RWPE2 (cell line): ENCODE data around the gene HRAS.

Experiments used
- ATAC-seq: fragments of 200-7000 bp; cut with Tn5 transposase; 3 replicates; pipeline ENCODE4 v1.9.1; 2021; ENCODE audit warnings: low read depth
- DNase-seq: peaks from one replicate; pipeline ENCODE4 v3.0.0-alpha.2; 2020; ENCODE audit warnings: low spot score
- H3K27ac ChIP-seq: fragments of 450-650 bp; 2 replicates; pipeline ENCODE4 v1.5.1; 2017; ENCODE audit warnings: mild to moderate bottlenecking; ENCODE audit not compliant: poor library complexity, severe bottlenecking
- H3K27me3 ChIP-seq: fragments of 250-450 bp; sonication (Bioruptor Pico); 2 replicates; pipeline ENCODE4 v1.5.1; 2021; ENCODE audit warnings: mild to moderate bottlenecking, moderate library complexity; ENCODE audit not compliant: insufficient read depth, poor library complexity, severe bottlenecking
- H3K36me3 ChIP-seq: fragments of 250-450 bp; sonication (Bioruptor Pico); 2 replicates; pipeline ENCODE4 v1.5.1; 2020; ENCODE audit warnings: low read depth, mild to moderate bottlenecking, moderate library complexity
- H3K4me1 ChIP-seq: fragments of 250-450 bp; sonication (Bioruptor Pico); 2 replicates; pipeline ENCODE4 v1.5.1; 2021; ENCODE audit warnings: mild to moderate bottlenecking, moderate library complexity; ENCODE audit not compliant: insufficient read depth, poor library complexity, severe bottlenecking
- H3K4me3 ChIP-seq: fragments of 250-450 bp; sonication (Bioruptor Pico); 2 replicates; pipeline ENCODE4 v1.5.1; 2021; ENCODE audit warnings: mild to moderate bottlenecking, moderate library complexity; ENCODE audit not compliant: severe bottlenecking
- H3K9me3 ChIP-seq: fragments of 250-450 bp; sonication (Bioruptor Pico); 2 replicates; pipeline ENCODE4 v1.5.1; 2021; ENCODE audit warnings: mild to moderate bottlenecking, moderate library complexity; ENCODE audit not compliant: severe bottlenecking
- TF ChIP-seq, protein P1 (sequence below): fragments of 450-650 bp; IDR thresholded peaks from one replicate; pipeline ENCODE4 v1.5.1; 2017; ENCODE audit warnings: mild to moderate bottlenecking, moderate library complexity; ENCODE audit not compliant: poor library complexity, severe bottlenecking

Gene HRAS

DNA sequence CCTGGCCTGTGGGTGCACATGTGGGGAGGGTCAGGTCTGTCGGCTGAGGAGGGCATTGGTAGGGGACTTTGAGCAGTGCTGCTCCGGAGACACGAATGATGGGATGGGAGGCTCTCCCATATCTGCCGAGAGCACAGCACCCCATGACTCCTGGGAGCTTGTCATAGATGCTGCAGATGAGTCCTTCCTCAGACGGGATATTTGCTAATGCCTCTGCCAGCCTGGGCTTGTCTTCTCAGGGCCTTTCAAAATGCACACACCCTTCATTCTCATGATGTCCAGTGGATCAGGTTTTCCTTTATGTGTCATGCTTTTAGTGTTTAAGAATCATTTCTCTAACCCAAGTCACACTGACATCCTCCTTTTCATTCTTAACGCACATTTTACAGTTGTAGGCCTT, 20.2 kb downstream of the HRAS start:
- TF ChIP-seq, protein P1, sequence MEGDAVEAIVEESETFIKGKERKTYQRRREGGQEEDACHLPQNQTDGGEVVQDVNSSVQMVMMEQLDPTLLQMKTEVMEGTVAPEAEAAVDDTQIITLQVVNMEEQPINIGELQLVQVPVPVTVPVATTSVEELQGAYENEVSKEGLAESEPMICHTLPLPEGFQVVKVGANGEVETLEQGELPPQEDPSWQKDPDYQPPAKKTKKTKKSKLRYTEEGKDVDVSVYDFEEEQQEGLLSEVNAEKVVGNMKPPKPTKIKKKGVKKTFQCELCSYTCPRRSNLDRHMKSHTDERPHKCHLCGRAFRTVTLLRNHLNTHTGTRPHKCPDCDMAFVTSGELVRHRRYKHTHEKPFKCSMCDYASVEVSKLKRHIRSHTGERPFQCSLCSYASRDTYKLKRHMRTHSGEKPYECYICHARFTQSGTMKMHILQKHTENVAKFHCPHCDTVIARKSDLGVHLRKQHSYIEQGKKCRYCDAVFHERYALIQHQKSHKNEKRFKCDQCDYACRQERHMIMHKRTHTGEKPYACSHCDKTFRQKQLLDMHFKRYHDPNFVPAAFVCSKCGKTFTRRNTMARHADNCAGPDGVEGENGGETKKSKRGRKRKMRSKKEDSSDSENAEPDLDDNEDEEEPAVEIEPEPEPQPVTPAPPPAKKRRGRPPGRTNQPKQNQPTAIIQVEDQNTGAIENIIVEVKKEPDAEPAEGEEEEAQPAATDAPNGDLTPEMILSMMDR, result no peak
- Histone ChIP-seq H3K27ac (peak overlapping the region; percentile 95), H3K4me3 (no peak overlapping the region), H3K4me1 (peaks cover 16% of the 10 kb centered on the region), H3K36me3 (peaks cover 13% of the 10 kb centered on the region), H3K9me3 (no peaks in the 10 kb centered on the region), H3K27me3 (no peaks in the 10 kb centered on the region)
- DNase-seq, result peak; percentile 88
- peak; percentile 90 for ATAC-seq

DNA sequence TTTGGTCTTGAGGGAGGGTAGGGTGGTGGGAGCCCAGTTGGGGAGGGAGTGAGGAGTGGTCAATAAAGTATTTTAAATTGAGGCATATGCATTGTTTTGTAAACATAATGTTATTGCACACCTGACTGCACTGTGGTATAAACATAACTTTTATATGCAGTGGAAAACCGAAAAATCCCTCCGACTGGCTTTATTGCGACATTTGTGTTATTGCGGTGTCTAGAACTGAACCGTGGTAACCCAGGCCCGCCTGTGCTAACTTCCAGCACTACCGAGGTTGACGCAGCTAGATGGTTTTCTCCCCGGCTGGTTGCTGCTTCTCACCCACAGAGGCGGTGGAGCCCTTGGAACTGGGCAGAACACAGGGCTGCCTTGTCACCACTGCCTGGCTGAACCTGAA, 20.8 kb downstream of the HRAS start:
- TF ChIP-seq, protein P1, result no peak
- DNase-seq (no peak), ATAC-seq (no peak)
- Histone ChIP-seq H3K27ac (peak overlapping the region; percentile 95), H3K4me1 (peaks cover 16% of the 10 kb centered on the region), H3K27me3 (no peaks in the 10 kb centered on the region), H3K4me3 (no peak overlapping the region), H3K9me3 (no peaks in the 10 kb centered on the region), H3K36me3 (peaks cover 17% of the 10 kb centered on the region)

DNA sequence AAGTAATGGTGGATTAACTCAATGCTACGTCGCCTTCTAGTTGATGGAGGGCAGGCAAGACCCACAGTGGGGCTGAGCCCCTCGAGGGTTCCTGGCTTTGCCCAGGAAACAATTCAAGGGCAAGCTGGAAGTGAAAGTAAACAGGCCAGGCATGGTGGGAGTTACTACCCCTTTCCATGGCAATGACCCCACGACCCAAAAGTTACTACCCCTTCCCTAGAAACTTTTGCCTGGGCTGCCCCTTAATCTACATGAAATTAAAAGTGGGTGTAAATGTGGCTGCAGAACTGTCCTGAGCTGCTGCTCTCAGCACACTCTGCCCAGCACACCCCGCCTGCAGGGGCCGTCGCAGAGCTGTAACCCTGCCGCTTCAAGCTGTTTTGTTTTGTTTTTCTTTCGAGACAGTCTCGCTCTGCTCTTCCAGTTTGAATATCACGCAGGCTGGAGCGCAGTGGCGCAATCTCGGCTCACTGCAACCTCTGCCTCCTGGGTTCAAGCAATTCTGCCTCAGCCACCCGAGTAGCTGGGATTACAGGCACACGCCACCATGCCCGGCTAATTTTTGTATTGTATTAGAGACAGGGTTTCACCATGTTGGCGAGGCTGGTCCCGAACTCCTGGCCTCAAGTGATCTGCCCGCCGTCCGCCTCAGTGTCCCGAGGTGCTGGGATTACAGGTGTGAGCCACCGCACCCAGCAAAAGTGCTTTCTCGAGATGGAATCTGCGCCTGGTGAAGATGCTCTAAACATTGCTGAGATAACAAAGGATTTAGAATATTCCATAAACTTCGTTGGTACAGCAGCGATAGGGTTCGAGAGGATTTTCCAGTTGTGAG, 22.4 kb downstream of the HRAS start:
- Histone ChIP-seq H3K27ac (no peak overlapping the region), H3K9me3 (no peaks in the 10 kb centered on the region), H3K36me3 (peaks cover 31% of the 10 kb centered on the region), H3K27me3 (no peaks in the 10 kb centered on the region), H3K4me1 (peaks cover 16% of the 10 kb centered on the region), H3K4me3 (no peak overlapping the region)
- TF ChIP-seq, protein P1, result no peak
- no peak for DNase-seq
- no peak for ATAC-seq

DNA sequence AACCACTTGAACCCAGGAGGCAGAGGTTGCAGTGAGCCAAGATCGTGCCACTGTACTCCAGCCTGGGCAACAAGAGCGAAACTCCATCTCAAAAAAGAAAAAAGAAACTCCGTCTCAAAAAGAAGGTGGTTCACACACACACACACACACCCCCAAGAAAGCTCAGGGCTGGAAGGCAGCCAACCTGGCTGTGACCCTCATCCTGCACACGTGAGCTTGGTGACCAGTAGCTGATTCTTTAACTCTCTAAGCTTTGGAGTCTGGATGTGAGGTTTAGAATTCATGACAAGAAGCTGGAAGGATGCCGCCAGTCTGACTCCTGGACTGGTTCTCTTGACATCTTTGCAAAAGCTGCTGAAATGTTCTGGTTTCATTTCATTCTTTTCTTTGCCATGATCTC, 26.4 kb downstream of the HRAS start:
- no peak for ATAC-seq
- Histone ChIP-seq H3K4me1 (peaks cover 11% of the 10 kb centered on the region), H3K4me3 (no peak overlapping the region), H3K9me3 (no peaks in the 10 kb centered on the region), H3K36me3 (peaks cover 39% of the 10 kb centered on the region), H3K27me3 (no peaks in the 10 kb centered on the region), H3K27ac (no peak overlapping the region)
- TF ChIP-seq, protein P1, result no peak
- DNase-seq, result no peak
